Liver (tissue), 3 donors: ENCODE data around the gene DLG4.

ENCODE experiments used
- HNF4G ChIP-seq: IDR thresholded peaks from 2 replicates; pipeline ENCODE4 v1.6.1; 2016; ENCODE audit warnings: antibody characterized with exemption
- RAD21 ChIP-seq, 2 donors: IDR thresholded peaks; 2 replicates each; pipeline ENCODE4 v1.6.1; 2016; ENCODE audit warnings: antibody characterized with exemption in 2 of 2, mild to moderate bottlenecking in 2 of 2
- TAF1 ChIP-seq: conservative IDR thresholded peaks from 2 replicates; pipeline ENCODE4 v1.6.1; 2016; ENCODE audit warnings: antibody characterized with exemption, mild to moderate bottlenecking
- YY1 ChIP-seq: IDR thresholded peaks from 2 replicates; pipeline ENCODE4 v1.6.1; 2016; ENCODE audit warnings: antibody characterized with exemption, mild to moderate bottlenecking
- TF ChIP-seq, protein P1 (sequence below): fragments of 150-350 bp; IDR thresholded peaks from 2 replicates; pipeline ENCODE4 v1.5.1; 2017; ENCODE audit warnings: improper control_type of control experiment, low read depth, low read length; ENCODE audit not compliant: missing input control
- TF ChIP-seq, protein P2 (sequence below): IDR thresholded peaks from 2 replicates; pipeline ENCODE4 v1.6.1; 2016; ENCODE audit warnings: antibody characterized with exemption, mild to moderate bottlenecking
- TF ChIP-seq, protein P3 (sequence below): IDR thresholded peaks from 2 replicates; pipeline ENCODE4 v1.6.1; 2016; ENCODE audit warnings: antibody characterized with exemption
- TF ChIP-seq, protein P4 (sequence below): IDR thresholded peaks from 2 replicates; pipeline ENCODE4 v1.6.1; 2016; ENCODE audit warnings: antibody characterized with exemption
- donor health status: healthy.
- donor health status: healthy.

DNA sequence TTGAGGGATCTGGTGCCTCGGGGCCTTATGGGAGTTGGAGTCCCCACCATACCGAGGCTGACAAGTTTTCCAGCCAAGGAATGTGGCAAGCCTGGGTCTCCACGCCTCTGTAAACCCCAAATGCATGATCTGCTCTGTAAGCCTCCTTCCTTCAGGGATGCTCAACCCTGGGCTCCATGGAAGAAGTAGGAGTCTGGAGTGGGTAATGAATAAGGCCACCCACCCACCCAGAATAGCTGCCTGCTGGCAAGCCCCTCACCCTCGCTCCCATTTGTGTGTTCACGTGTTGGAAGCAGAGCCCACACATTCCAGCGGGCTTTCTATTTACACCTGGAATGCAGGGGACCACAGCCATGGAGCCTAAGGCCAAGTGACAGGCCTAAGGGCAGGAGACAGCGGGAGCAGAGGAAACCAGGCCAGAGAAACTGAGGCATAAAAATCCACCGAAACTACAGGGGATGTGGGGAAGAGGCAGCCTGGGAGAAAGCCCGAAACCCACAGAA is 4.4 kb downstream of the DLG4 start:
- TF ChIP-seq RAD21 (IDR thresholded peaks at IDR 0.05) = no peak
- TF ChIP-seq, protein P1, sequence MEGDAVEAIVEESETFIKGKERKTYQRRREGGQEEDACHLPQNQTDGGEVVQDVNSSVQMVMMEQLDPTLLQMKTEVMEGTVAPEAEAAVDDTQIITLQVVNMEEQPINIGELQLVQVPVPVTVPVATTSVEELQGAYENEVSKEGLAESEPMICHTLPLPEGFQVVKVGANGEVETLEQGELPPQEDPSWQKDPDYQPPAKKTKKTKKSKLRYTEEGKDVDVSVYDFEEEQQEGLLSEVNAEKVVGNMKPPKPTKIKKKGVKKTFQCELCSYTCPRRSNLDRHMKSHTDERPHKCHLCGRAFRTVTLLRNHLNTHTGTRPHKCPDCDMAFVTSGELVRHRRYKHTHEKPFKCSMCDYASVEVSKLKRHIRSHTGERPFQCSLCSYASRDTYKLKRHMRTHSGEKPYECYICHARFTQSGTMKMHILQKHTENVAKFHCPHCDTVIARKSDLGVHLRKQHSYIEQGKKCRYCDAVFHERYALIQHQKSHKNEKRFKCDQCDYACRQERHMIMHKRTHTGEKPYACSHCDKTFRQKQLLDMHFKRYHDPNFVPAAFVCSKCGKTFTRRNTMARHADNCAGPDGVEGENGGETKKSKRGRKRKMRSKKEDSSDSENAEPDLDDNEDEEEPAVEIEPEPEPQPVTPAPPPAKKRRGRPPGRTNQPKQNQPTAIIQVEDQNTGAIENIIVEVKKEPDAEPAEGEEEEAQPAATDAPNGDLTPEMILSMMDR = no peak
- TF ChIP-seq HNF4G = no peak
- TF ChIP-seq TAF1 = no peak
- TF ChIP-seq, protein P2, sequence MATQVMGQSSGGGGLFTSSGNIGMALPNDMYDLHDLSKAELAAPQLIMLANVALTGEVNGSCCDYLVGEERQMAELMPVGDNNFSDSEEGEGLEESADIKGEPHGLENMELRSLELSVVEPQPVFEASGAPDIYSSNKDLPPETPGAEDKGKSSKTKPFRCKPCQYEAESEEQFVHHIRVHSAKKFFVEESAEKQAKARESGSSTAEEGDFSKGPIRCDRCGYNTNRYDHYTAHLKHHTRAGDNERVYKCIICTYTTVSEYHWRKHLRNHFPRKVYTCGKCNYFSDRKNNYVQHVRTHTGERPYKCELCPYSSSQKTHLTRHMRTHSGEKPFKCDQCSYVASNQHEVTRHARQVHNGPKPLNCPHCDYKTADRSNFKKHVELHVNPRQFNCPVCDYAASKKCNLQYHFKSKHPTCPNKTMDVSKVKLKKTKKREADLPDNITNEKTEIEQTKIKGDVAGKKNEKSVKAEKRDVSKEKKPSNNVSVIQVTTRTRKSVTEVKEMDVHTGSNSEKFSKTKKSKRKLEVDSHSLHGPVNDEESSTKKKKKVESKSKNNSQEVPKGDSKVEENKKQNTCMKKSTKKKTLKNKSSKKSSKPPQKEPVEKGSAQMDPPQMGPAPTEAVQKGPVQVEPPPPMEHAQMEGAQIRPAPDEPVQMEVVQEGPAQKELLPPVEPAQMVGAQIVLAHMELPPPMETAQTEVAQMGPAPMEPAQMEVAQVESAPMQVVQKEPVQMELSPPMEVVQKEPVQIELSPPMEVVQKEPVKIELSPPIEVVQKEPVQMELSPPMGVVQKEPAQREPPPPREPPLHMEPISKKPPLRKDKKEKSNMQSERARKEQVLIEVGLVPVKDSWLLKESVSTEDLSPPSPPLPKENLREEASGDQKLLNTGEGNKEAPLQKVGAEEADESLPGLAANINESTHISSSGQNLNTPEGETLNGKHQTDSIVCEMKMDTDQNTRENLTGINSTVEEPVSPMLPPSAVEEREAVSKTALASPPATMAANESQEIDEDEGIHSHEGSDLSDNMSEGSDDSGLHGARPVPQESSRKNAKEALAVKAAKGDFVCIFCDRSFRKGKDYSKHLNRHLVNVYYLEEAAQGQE = no peak
- no peak for TF ChIP-seq YY1
- TF ChIP-seq, protein P3, sequence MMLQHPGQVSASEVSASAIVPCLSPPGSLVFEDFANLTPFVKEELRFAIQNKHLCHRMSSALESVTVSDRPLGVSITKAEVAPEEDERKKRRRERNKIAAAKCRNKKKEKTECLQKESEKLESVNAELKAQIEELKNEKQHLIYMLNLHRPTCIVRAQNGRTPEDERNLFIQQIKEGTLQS = no peak
- TF ChIP-seq, protein P4, sequence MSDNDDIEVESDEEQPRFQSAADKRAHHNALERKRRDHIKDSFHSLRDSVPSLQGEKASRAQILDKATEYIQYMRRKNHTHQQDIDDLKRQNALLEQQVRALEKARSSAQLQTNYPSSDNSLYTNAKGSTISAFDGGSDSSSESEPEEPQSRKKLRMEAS = no peak
